Measurements from ENCODE around the gene LRR1.

GRCh38 chr14:49612671-49613070 lies 13.9 kb downstream of the LRR1 start:
- TF ChIP-seq CTCF (IDR thresholded peaks at IDR 0.05; ENCODE audit: low read depth, low read length) (no peak), EZH2phosphoT487 (IDR thresholded peaks at IDR 0.05; ENCODE audit: low read depth) (no peak)
